22Rv1 (cell line): ENCODE results near the gene ACACB.

Experiments
- CTCF ChIP-seq: fragments of 450-650 bp; IDR thresholded peaks from 2 replicates; pipeline ENCODE4 v1.5.1; 2017; ENCODE audit warnings: mild to moderate bottlenecking
- ZFX ChIP-seq: fragments of 450-650 bp; IDR thresholded peaks from 2 replicates; pipeline ENCODE4 v1.6.1; 2017; ENCODE audit warnings: antibody characterized with exemption, borderline replicate concordance

- TF ChIP-seq CTCF = no peak
- no peak for TF ChIP-seq ZFX
Observed at GRCh38 chr12:109112720-109113465, 3.5 kb upstream of the ACACB start.
